ENCODE measurements around the gene GALK2. TPM values are rescaled to one million over a fixed set of nuclear protein-coding genes. Genes with fewer than 3 reads are reported as not detected.

Gene GALK2
- 10 to 100 TPM; 25.4 to 26.1 TPM for total RNA-seq

- peak; percentile 82 for DNase-seq
- Mint-ChIP-seq H3K36me3 (peaks cover 10% of the 10 kb centered on the region), H3K4me1 (peaks cover 26% of the 10 kb centered on the region), H3K27me3 (no peaks in the 10 kb centered on the region), H3K4me3 (peak within 1 kb of the TSS; percentile 90), H3K27ac (peak within 1 kb of the TSS; percentile 93), H3K9me3 (no peaks in the 10 kb centered on the region)
Measured at GRCh38 chr15:49169880-49170597, at the start of gene GALK2. Gene GALK2 (plus strand): TSS chr15:49170247. CDS start chr15:49170323, 76 bp downstream.

- H3K27me3 Mint-ChIP-seq: no peaks in the 10 kb centered on the region
- H3K4me3 Mint-ChIP-seq: no peak overlapping the region
- DNase-seq: no peak
- H3K4me1 Mint-ChIP-seq: peaks cover 2% of the 10 kb centered on the region
- H3K27ac Mint-ChIP-seq: no peak overlapping the region
- H3K36me3 Mint-ChIP-seq: peaks cover 10% of the 10 kb centered on the region
- no peaks in the 10 kb centered on the region for H3K9me3 Mint-ChIP-seq
Measured at GRCh38 chr15:49120832-49121231, 49.2 kb upstream of the GALK2 start.

- no peak overlapping the region for H3K4me3 Mint-ChIP-seq
- H3K27me3 Mint-ChIP-seq: no peaks in the 10 kb centered on the region
- H3K36me3 Mint-ChIP-seq: peaks cover 2% of the 10 kb centered on the region
- no peak for DNase-seq
- H3K27ac Mint-ChIP-seq: no peak overlapping the region
- no peaks in the 10 kb centered on the region for H3K9me3 Mint-ChIP-seq
- H3K4me1 Mint-ChIP-seq: peaks cover 2% of the 10 kb centered on the region
Measured at GRCh38 chr15:49121901-49122300, 48.1 kb upstream of the GALK2 start.

DNA sequence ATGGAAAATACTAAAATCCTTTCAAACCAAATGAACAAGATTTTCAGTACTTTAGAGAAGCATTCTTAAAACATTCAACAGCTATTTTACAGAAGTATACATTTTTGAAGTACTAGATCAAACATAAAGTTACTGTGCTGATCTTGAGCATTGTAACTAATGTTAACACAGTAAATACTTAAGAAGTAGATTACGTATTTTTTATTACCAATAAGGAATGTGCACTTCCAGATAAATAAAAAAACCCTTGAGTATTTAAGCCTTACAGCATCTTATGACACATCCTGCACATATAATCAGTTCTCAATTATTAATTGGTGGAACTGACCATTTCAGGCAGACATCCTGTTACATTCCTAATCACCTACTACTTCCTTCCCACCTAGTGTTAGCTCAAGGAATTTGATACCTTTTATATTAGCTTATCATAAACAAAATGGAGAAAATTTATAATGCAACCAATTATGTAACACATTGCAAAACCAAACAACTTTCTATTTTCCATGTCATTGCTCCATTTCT, 47.4 kb upstream of the GALK2 start:
- no peaks in the 10 kb centered on the region for H3K27me3 Mint-ChIP-seq
- no peak for DNase-seq
- no peaks in the 10 kb centered on the region for H3K9me3 Mint-ChIP-seq
- peaks cover 2% of the 10 kb centered on the region for H3K36me3 Mint-ChIP-seq
- H3K4me3 Mint-ChIP-seq: no peak overlapping the region
- no peak overlapping the region for H3K27ac Mint-ChIP-seq
- H3K4me1 Mint-ChIP-seq: peaks cover 2% of the 10 kb centered on the region

- no peak for DNase-seq
- Mint-ChIP-seq H3K36me3 (peaks cover 6% of the 10 kb centered on the region), H3K4me1 (peaks cover 2% of the 10 kb centered on the region), H3K9me3 (no peaks in the 10 kb centered on the region), H3K27ac (no peak overlapping the region), H3K4me3 (no peak overlapping the region), H3K27me3 (no peaks in the 10 kb centered on the region)
Measured at GRCh38 chr15:49124371-49124770, 45.7 kb upstream of the GALK2 start.

DNA sequence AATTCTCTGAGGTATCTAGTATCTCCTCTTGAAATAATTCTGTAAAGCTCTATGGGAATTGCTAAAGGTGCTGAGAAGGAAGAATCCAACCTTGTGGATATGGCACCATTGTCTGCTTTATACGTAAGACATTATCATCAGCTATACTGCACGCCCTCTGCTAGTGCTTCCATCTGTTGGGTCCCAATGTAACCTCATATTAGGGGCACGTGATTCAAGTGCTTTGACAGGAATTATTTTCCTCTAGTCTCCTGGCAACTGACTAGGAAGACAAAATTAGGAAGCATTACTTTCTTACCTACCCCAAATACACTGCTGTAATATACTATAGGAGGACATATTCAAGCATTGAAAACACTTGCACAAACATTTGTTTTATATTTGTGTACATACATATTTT, 38.6 kb upstream of the GALK2 start:
- DNase-seq: no peak
- Mint-ChIP-seq H3K27ac (no peak overlapping the region), H3K9me3 (no peaks in the 10 kb centered on the region), H3K4me3 (no peak overlapping the region), H3K36me3 (peaks cover 17% of the 10 kb centered on the region), H3K4me1 (peaks cover 9% of the 10 kb centered on the region), H3K27me3 (no peaks in the 10 kb centered on the region)

DNA sequence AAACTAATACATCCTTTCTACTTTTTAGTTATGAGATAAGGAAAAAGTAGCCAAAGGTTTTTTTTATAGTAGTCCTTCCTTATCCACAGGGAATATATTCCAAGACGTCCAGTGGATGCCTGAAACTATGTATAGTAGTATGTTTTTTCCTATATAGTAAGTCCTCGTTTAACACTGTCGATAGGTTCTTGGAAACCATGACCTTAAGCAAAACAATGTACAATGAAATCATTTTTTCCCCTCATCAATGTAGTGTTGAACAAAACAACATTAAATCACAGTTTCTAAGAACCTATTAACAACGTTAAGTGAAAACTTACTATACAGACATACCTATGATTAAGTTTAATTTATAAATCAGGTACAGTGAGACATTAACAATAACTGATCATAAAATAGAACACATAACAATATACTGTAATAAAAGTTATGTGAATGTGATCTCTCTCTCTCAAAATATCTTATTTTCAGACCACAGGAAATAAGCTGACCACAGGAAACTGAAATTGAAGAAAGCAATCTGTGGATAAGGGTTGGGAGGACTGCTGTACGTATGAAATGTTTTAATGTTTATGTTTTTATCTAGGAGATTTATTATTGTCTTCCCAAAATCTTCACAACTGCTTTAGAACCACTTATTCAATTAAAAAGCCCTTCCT, 35.2 kb upstream of the GALK2 start:
- Mint-ChIP-seq H3K4me1 (peaks cover 11% of the 10 kb centered on the region), H3K27me3 (no peaks in the 10 kb centered on the region), H3K27ac (peak overlapping the region; percentile 56), H3K9me3 (no peaks in the 10 kb centered on the region), H3K4me3 (no peak overlapping the region), H3K36me3 (peaks cover 13% of the 10 kb centered on the region)
- no peak for DNase-seq

- Mint-ChIP-seq H3K27me3 (no peaks in the 10 kb centered on the region), H3K4me1 (peaks cover 11% of the 10 kb centered on the region), H3K27ac (peak overlapping the region; percentile 56), H3K36me3 (peaks cover 13% of the 10 kb centered on the region), H3K4me3 (no peak overlapping the region), H3K9me3 (no peaks in the 10 kb centered on the region)
- DNase-seq: no peak
Measured at GRCh38 chr15:49135342-49135857, 34.6 kb upstream of the GALK2 start.

- H3K27me3 Mint-ChIP-seq: no peaks in the 10 kb centered on the region
- H3K36me3 Mint-ChIP-seq: peaks cover 16% of the 10 kb centered on the region
- no peak for DNase-seq
- no peaks in the 10 kb centered on the region for H3K9me3 Mint-ChIP-seq
- H3K4me3 Mint-ChIP-seq: no peak overlapping the region
- H3K27ac Mint-ChIP-seq: peak overlapping the region; percentile 56
- H3K4me1 Mint-ChIP-seq: peaks cover 14% of the 10 kb centered on the region
Measured at GRCh38 chr15:49135911-49136310, 34.1 kb upstream of the GALK2 start.

GRCh38 chr15:49137861-49138260, 32.2 kb upstream of the GALK2 start:
- Mint-ChIP-seq H3K27ac (no peak overlapping the region), H3K36me3 (peaks cover 17% of the 10 kb centered on the region), H3K4me3 (no peak overlapping the region), H3K9me3 (no peaks in the 10 kb centered on the region), H3K4me1 (peaks cover 17% of the 10 kb centered on the region), H3K27me3 (no peaks in the 10 kb centered on the region)
- no peak for DNase-seq

DNA sequence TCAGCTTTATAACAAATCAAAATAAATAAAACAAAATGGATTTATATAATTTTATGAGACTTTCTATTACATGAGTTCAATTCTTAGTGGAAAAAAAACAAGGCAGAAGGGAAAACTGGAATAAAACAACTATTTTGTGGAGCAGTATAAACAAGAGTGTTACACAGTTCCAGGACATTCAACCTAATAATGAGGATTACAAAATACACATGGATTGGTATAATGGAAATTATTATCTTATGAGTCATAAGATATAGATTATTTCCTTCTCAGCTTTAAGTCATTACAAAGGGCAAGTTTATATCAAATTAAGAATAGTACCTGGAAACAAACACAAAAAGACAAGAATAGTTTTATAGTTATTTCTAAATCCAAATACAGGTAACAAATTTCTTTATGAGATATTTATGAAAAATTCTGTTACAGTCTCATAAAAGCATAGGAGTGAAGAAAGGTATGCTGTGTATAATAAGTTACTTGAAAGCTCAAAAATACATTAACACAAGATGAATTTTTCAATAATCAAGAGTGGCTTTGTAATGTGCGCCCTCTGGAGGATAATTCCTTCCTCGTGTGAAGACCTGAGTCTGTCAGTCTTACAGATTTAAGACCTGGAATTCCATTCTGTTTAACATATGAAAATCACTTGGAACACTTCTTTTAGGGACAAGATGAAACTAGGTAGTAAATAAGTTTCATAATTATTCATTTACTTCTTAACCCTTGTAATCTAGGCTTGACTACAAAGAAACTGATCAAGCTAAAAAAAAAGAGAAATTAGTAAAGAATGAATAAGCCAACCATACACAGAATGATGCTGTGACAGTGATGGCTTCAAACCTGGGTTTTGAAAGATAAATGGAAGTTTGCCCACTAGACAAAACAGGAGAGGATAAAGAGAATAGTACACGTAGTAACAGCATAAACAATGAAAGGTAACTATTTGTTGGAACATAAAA, 24.1 kb upstream of the GALK2 start:
- no peaks in the 10 kb centered on the region for H3K9me3 Mint-ChIP-seq
- no peak overlapping the region for H3K4me3 Mint-ChIP-seq
- H3K27ac Mint-ChIP-seq: no peak overlapping the region
- no peak for DNase-seq
- peaks cover 31% of the 10 kb centered on the region for H3K4me1 Mint-ChIP-seq
- peaks cover 20% of the 10 kb centered on the region for H3K36me3 Mint-ChIP-seq
- no peaks in the 10 kb centered on the region for H3K27me3 Mint-ChIP-seq

DNA sequence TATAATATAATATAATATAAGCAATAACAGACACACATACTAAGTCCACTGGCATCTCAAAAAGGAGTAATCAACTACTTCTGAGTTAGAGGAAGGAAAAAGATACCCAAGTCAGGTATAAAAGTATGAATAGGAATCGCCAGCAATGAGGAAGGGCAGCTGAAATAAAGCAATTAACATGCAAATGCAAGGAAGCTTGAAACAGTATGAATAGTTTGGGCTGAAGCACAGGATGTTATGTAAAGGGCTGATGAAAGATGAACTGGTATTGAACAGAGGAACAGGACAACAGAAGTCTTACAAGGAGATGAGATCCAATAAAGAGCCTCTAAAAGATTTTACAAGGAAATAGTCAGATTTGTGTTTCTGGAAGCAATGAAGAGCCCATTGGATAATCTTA, 21.7 kb upstream of the GALK2 start:
- Mint-ChIP-seq H3K9me3 (no peaks in the 10 kb centered on the region), H3K4me3 (no peak overlapping the region), H3K4me1 (peaks cover 41% of the 10 kb centered on the region), H3K36me3 (peaks cover 16% of the 10 kb centered on the region), H3K27ac (no peak overlapping the region), H3K27me3 (no peaks in the 10 kb centered on the region)
- no peak for DNase-seq

DNA sequence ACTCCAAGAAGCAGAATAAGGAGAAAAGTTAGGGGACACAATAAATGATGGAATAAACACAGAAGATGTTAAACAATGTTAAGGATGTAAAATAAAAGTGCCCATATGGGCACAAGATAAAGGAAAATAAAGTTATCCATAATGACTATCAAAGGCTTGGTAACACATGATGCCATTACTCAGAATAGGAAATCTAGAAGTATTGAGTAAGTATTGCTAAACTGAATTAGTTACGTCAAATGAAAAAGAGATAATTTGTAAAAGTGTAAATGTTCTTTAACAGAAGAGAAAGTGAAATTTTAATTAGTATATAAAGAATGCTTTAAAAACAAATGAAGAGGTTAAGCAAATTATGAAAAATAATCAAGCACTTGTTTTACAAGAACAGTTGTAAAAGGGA, 21.3 kb upstream of the GALK2 start:
- H3K36me3 Mint-ChIP-seq: peaks cover 14% of the 10 kb centered on the region
- no peak overlapping the region for H3K4me3 Mint-ChIP-seq
- H3K27ac Mint-ChIP-seq: no peak overlapping the region
- no peak for DNase-seq
- no peaks in the 10 kb centered on the region for H3K27me3 Mint-ChIP-seq
- no peaks in the 10 kb centered on the region for H3K9me3 Mint-ChIP-seq
- peaks cover 45% of the 10 kb centered on the region for H3K4me1 Mint-ChIP-seq

DNA sequence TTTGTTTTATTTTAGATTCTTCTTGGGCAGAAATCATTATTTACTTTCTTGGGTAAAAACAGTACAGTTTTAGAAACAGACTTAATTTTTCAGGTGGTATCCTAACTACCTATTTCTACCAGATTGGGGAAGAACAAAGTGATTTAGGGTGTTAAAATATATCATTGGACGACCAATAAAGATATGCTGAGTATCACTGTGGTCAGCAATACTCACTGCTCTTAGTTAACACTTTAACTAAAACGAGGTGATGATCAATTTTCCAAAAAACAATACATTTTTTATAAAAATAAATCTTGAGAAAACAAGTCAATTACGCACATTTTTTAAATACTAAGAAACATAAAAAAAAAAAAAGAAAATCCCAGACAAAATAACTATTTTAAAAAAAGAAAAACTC, 18.2 kb upstream of the GALK2 start:
- H3K4me3 Mint-ChIP-seq: no peak overlapping the region
- H3K27ac Mint-ChIP-seq: no peak overlapping the region
- no peaks in the 10 kb centered on the region for H3K9me3 Mint-ChIP-seq
- peaks cover 49% of the 10 kb centered on the region for H3K4me1 Mint-ChIP-seq
- no peaks in the 10 kb centered on the region for H3K27me3 Mint-ChIP-seq
- H3K36me3 Mint-ChIP-seq: peaks cover 25% of the 10 kb centered on the region
- no peak for DNase-seq

All from activated naive CD8-positive, alpha-beta T cell treated with anti-CD3 and anti-CD28 coated beads for 36 hours (primary cell).